ENCODE measurements around the gene FTO.

- TF ChIP-seq CTCF (IDR thresholded peaks at IDR 0.05) (no peak), POLR2A (IDR thresholded peaks at IDR 0.05) (no peak), EP300 (IDR thresholded peaks at IDR 0.05) (no peak)
Measured at GRCh38 chr16:54067322-54068065, 363.5 kb downstream of the FTO start.
